Measurements from ENCODE around the gene ACYP1.

The ACYP1 gene

DNA sequence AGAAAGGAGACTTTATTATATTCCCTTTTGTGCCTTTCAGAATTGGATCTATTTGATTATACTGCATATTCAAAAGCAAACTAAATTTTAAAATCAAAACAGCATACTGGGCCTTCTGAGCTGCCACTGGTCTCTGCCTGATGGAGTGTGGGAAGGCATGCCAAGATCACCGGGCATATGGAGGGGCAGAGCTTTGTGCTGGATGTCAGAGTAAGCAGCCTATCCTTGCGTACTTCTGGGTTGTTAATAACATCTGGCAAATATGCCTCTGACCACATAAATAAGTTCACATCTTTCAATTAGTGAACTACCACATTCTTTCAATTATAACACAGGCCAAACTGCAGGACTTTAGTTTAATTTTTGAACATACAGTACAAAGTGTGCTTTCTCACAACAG, 30.9 kb downstream of the ACYP1 start:
- Histone ChIP-seq H3K79me2 (ENCODE audit: insufficient read depth, low read length) (no peaks in the 10 kb centered on the region), H3K4me1 (ENCODE audit: insufficient read depth, low read length, poor library complexity, severe bottlenecking) (no peaks in the 10 kb centered on the region), H3K27me3 (ENCODE audit: insufficient read depth, low read length, poor library complexity, severe bottlenecking) (no peaks in the 10 kb centered on the region), H4K20me1 (ENCODE audit: insufficient read depth, low read length, poor library complexity, severe bottlenecking) (no peaks in the 10 kb centered on the region), H3K36me3 (ENCODE audit: insufficient read depth, low read length) (no peaks in the 10 kb centered on the region), H3K4me2 (ENCODE audit: low read depth, low read length, poor library complexity, severe bottlenecking) (no peak overlapping the region), H3K9me3 (ENCODE audit: insufficient read depth, low read depth, low read length) (no peaks in the 10 kb centered on the region), H3K9me2 (replicated peaks; ENCODE audit: low read depth, low read length) (no peaks in the 10 kb centered on the region), H2AFZ (ENCODE audit: low read length) (no peak overlapping the region), H3K4me3 (ENCODE audit: low read length, poor library complexity, severe bottlenecking) (no peak overlapping the region), H3F3A (ENCODE audit: low read depth) (no peaks in the 10 kb centered on the region), H3K9ac (ENCODE audit: low read depth, low read length, poor library complexity, severe bottlenecking) (no peak overlapping the region)
- TF ChIP-seq EZH2phosphoT487 (IDR thresholded peaks at IDR 0.05; ENCODE audit: borderline replicate concordance): no peak
- TF ChIP-seq, protein P1, sequence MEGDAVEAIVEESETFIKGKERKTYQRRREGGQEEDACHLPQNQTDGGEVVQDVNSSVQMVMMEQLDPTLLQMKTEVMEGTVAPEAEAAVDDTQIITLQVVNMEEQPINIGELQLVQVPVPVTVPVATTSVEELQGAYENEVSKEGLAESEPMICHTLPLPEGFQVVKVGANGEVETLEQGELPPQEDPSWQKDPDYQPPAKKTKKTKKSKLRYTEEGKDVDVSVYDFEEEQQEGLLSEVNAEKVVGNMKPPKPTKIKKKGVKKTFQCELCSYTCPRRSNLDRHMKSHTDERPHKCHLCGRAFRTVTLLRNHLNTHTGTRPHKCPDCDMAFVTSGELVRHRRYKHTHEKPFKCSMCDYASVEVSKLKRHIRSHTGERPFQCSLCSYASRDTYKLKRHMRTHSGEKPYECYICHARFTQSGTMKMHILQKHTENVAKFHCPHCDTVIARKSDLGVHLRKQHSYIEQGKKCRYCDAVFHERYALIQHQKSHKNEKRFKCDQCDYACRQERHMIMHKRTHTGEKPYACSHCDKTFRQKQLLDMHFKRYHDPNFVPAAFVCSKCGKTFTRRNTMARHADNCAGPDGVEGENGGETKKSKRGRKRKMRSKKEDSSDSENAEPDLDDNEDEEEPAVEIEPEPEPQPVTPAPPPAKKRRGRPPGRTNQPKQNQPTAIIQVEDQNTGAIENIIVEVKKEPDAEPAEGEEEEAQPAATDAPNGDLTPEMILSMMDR (conservative IDR thresholded peaks at IDR 0.05; ENCODE audit: low read length): no peak

DNA sequence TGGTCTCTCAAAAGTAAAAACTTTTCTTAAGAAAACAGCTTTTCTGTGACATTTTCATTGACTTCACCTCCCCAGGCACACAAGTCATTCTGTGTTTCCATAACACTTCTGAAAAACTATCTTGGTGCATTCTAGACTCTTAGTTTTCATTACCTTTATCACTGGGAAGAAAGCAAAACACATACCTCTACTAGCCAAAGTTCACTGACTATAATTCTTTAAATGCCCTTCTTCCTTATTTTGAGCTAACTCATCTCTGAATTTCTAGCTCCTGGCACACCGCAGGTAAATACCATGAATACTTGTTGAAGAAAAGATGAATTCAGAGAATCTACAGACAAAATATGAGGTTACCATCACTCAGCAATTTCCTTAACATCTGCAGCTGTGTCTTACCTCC, 33.7 kb downstream of the ACYP1 start:
- Histone ChIP-seq H3F3A (ENCODE audit: low read depth) (no peaks in the 10 kb centered on the region), H3K9me2 (replicated peaks; ENCODE audit: low read depth, low read length) (no peaks in the 10 kb centered on the region), H3K9ac (ENCODE audit: low read depth, low read length, poor library complexity, severe bottlenecking) (no peak overlapping the region), H3K36me3 (ENCODE audit: insufficient read depth, low read length) (no peaks in the 10 kb centered on the region), H3K27me3 (ENCODE audit: insufficient read depth, low read length, poor library complexity, severe bottlenecking) (no peaks in the 10 kb centered on the region), H2AFZ (ENCODE audit: low read length) (no peak overlapping the region), H3K9me3 (ENCODE audit: insufficient read depth, low read depth, low read length) (no peaks in the 10 kb centered on the region), H3K4me3 (ENCODE audit: low read length, poor library complexity, severe bottlenecking) (no peak overlapping the region), H3K4me2 (ENCODE audit: low read depth, low read length, poor library complexity, severe bottlenecking) (no peak overlapping the region), H3K4me1 (ENCODE audit: insufficient read depth, low read length, poor library complexity, severe bottlenecking) (no peaks in the 10 kb centered on the region), H4K20me1 (ENCODE audit: insufficient read depth, low read length, poor library complexity, severe bottlenecking) (no peaks in the 10 kb centered on the region), H3K79me2 (ENCODE audit: insufficient read depth, low read length) (no peaks in the 10 kb centered on the region)
- TF ChIP-seq, protein P1 (conservative IDR thresholded peaks at IDR 0.05; ENCODE audit: low read length): no peak
- TF ChIP-seq EZH2phosphoT487 (IDR thresholded peaks at IDR 0.05; ENCODE audit: borderline replicate concordance): no peak

- Histone ChIP-seq H3K9me2 (replicated peaks; ENCODE audit: low read depth, low read length) (no peaks in the 10 kb centered on the region), H3K79me2 (ENCODE audit: insufficient read depth, low read length) (no peaks in the 10 kb centered on the region), H3K27me3 (ENCODE audit: insufficient read depth, low read length, poor library complexity, severe bottlenecking) (no peaks in the 10 kb centered on the region), H3F3A (ENCODE audit: low read depth) (no peaks in the 10 kb centered on the region), H3K4me2 (ENCODE audit: low read depth, low read length, poor library complexity, severe bottlenecking) (no peak overlapping the region), H3K36me3 (ENCODE audit: insufficient read depth, low read length) (no peaks in the 10 kb centered on the region), H3K4me1 (ENCODE audit: insufficient read depth, low read length, poor library complexity, severe bottlenecking) (no peaks in the 10 kb centered on the region), H3K9ac (ENCODE audit: low read depth, low read length, poor library complexity, severe bottlenecking) (no peak overlapping the region), H3K9me3 (ENCODE audit: insufficient read depth, low read depth, low read length) (no peaks in the 10 kb centered on the region), H3K4me3 (ENCODE audit: low read length, poor library complexity, severe bottlenecking) (no peak overlapping the region), H2AFZ (ENCODE audit: low read length) (no peak overlapping the region), H4K20me1 (ENCODE audit: insufficient read depth, low read length, poor library complexity, severe bottlenecking) (no peaks in the 10 kb centered on the region)
- TF ChIP-seq EZH2phosphoT487 (IDR thresholded peaks at IDR 0.05; ENCODE audit: borderline replicate concordance): no peak
- TF ChIP-seq, protein P1 (conservative IDR thresholded peaks at IDR 0.05; ENCODE audit: low read length): no peak
Observed at GRCh38 chr14:75025876-75026275, 37.9 kb downstream of the ACYP1 start.

Measured in Loucy (cell line).